ENCODE results near the gene DNAJB14.

DNAJB14 gene

GRCh38 chr4:99848591-99849001, 97.8 kb downstream of the DNAJB14 start:
- DNase-seq (ENCODE audit: low read depth) = no peak
- no peak for TF ChIP-seq CTCF (IDR thresholded peaks at IDR 0.05; ENCODE audit: control insufficient read depth, extremely low read depth, insufficient read depth)
- H3K4me3 ChIP-seq (ENCODE audit: low read depth, low read length) = no peak overlapping the region

GRCh38 chr4:99847362-99847976, 98.9 kb downstream of the DNAJB14 start:
- no peak for TF ChIP-seq CTCF (IDR thresholded peaks at IDR 0.05; ENCODE audit: control insufficient read depth, extremely low read depth, insufficient read depth)
- no peak for DNase-seq (ENCODE audit: low read depth)
- no peak overlapping the region for H3K4me3 ChIP-seq (ENCODE audit: low read depth, low read length)

- no peak overlapping the region for H3K4me3 ChIP-seq (ENCODE audit: low read depth, low read length)
- TF ChIP-seq CTCF (IDR thresholded peaks at IDR 0.05; ENCODE audit: control insufficient read depth, extremely low read depth, insufficient read depth) = no peak
- no peak for DNase-seq (ENCODE audit: low read depth)
These were observed 99.5 kb downstream of the DNAJB14 start for GRCh38 chr4:99846891-99847290.
